Measurements from ENCODE around the gene KCTD17.

KCTD17 gene

GRCh38 chr22:37079158-37079557 is 27.6 kb downstream of the KCTD17 start:
- DNase-seq (ENCODE audit: low read depth) = no peak

GRCh38 chr22:37079668-37080171 is 28.2 kb downstream of the KCTD17 start:
- DNase-seq (ENCODE audit: low read depth) = no peak

- no peak for DNase-seq (ENCODE audit: low read depth)
These were observed 28.9 kb downstream of the KCTD17 start for GRCh38 chr22:37080438-37080837.

DNA sequence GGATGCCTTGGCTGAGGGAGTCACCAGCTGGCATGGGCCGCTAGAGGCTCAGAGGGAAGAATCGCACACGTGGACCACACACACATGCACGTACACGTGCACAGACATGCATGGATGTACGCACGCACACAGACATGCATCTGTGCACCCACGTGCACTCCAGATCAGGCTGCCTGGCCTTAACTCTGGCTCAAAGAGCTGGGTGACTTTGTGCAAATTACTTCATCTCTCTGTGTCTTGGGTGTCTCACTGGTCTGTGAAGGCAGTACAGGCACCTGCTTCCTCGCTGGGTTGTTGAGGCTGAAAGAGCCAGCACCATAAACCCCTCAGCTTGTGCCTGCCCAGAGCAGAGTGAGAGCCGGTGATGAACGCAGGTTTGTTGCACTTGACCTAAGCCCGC is 29.3 kb downstream of the KCTD17 start:
- DNase-seq (ENCODE audit: low read depth) = no peak

DNA sequence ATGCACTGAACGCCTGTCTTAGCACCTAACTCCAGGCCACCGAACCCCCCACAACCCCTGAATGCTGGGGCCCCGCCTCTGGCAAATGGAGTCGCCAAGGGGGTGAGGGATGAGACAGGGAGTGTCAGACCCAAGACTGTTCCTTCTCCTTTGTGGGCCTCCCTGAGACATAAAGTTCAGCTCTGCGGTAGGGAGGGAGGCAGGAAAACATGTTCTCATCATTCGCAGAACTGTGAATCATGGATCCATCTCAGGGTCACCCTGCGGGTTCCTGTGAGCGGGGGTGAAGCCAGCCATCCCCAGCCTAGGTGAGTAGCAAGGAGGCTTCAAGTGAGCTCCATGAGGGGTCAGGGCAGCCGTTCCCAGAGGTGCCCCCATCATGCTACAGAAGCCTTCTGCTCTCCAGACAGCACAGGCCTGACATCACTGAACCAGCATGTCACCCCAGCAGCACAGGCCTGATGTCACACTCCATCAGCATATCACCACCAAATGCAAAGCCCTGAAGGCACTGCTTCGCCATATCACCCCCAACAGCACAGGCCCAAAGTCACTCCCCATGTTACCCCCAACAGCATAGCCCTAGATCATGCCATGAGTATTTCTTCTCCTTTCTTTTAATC is 30.8 kb downstream of the KCTD17 start:
- no peak for DNase-seq (ENCODE audit: low read depth)

DNA sequence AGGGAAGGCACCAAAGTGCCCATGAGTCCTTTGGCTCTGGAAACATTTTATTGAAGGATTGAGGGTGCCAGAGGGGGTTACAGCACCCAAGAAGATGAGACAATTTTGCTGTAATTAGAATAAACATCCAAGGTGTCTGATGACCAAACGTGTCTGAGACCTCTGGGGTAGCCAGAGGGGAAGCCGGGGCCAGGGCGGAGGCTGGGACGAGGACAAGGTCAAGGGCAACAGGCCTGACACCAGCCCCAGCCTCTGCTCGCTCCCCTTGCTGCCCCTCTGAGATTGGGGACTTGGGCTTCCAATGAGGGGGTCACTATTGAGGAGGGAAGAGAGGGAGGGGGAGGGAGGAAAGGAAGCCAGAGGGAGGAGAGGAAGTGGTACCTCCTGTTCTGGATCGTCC is 32.4 kb downstream of the KCTD17 start:
- DNase-seq (ENCODE audit: low read depth) = no peak

DNA sequence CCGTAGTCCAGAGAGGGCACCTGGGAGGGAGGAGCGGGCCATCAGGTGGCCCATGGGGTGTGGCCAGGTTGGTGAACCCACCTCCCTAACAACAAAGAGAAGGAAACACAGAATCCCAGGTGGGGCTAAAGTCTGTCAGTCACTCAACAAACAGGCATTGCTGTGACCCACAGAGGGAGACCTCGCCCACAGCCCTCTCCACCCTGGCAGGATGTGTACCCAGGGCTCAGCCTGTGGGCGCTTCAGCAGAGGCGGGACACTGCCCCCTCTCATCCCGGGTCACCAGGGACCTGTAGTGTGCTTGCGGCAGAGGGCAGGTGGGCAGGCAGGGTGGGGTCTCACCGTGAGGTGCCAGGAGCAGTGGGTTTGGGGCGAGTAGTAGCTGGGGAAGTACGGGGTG is 32.8 kb downstream of the KCTD17 start:
- no peak for DNase-seq (ENCODE audit: low read depth)

DNA sequence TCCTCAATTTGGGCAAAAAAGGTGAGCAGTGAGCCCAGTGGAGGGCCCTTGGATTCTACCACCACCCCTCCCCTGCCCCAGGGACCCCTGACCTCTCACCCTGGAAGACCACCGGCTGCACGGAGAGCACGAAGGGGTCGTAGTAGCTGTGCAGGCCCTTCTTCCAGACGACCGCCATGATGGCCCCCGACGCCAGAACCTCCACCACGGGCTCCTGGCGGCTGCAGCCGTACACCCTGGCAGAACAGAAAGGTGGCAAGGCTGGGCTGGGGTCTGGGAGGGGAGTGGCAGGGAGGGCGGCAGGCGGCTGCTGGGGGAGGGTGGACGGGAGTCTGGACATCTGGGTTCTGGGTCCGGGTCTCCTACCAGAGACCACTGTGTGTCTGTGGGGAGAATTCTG is 34.6 kb downstream of the KCTD17 start:
- no peak for DNase-seq (ENCODE audit: low read depth)

GRCh38 chr22:37088108-37088605 is 36.6 kb downstream of the KCTD17 start:
- DNase-seq (ENCODE audit: low read depth) = no peak

- no peak for DNase-seq (ENCODE audit: low read depth)
These were observed 37.3 kb downstream of the KCTD17 start for GRCh38 chr22:37088750-37089408.

DNA sequence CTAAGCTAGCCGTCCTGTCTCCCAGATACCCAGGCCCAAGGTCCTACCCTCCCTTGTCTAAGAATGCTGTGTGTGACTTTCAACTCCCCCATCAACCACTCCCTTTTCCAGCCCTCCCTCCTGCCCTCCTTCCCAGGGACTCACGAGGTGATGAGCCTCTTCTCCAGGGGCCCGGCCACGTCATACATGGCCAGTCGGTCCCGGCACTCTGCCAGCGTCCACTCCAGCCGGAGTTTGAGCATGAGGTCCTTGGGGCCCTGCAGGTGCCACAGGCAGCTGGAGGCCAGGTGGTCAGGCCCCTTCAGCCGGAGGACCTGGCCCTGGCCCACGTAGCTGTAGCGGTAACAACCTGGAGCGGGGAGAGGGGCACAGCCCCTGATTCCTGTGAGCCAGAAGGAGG is 37.9 kb downstream of the KCTD17 start:
- no peak for DNase-seq (ENCODE audit: low read depth)

DNA sequence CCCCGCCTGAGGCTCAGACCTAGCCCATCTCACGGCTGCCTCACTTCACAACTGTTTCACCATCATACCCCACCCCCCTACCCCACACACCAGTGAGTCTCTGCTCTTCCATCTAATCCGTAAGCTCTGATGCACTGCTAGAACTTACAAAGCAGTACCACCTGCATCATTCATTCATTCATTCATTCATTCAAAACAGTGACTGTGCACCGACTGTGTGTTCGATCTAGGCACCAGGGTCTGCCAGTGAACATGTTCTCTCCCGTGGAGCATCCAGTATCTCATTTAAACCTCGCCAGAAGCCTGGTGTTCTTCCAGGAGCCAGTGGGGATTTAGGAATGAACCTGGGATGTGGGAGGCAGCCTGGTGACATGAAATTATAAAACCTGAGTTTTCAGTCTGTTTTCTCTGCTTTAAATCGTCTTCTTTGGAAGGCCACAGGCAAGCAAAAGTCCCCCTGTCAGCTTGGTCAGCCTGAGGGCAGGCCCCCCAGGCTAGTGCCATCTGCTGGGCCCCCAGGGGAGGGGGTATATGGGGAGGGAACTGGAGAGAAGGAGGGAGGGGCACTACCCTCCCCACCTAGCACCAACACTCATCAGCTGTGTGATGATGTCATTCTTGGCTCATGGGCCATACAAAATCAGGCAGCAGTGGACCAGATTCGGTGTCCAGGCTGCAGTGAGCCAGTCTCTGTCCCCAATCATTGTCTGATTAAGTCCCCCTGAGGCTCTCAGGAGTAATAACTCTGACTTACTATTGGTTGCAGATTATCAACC is 39.6 kb downstream of the KCTD17 start:
- no peak for DNase-seq (ENCODE audit: low read depth)

- DNase-seq (ENCODE audit: low read depth) = no peak
These were observed 40.5 kb downstream of the KCTD17 start for GRCh38 chr22:37091994-37092393.

- DNase-seq (ENCODE audit: low read depth) = no peak
These were observed 41.5 kb downstream of the KCTD17 start for GRCh38 chr22:37092997-37093396.

DNA sequence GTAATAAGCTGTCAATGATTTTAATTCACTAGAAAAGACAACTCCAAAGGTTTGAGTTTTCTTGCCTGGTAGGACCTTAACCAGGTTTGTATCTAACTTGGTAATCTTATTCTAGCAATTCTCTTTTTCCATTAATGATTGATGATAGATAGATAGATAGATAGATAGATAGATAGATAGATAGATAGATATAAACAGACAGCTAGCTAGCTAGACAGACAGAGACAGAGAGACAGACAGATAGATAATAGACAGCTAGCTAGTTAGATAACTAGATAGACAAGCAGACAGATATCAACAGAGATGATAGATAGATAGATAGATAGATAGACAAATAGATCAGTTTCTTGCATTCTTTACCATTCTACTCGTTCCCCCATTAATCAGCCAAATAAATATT is 42.7 kb downstream of the KCTD17 start:
- no peak for DNase-seq (ENCODE audit: low read depth)

- no peak for DNase-seq (ENCODE audit: low read depth)
These were observed 43.6 kb downstream of the KCTD17 start for GRCh38 chr22:37095113-37095512.

DNA sequence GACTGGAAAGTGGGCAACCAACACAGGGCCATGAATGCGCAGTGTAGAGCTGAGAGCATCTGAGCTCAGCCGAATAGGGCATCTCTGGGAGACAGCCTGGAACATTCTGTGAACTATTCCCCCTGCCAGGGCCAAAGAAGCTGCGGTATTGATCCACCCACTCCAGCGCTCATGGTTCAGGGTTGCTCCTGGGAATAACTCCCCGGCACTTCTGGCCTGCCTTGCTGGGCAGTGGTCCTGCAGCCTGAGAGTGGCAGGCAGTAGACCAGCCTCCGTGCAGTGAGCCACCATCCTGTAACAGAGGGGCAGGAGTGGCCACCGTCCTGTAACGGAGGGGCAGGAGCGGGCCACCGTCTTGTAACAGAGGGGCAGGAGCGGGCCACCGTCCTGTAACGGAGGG is 45.8 kb downstream of the KCTD17 start:
- DNase-seq (ENCODE audit: low read depth) = no peak

GRCh38 chr22:37098976-37099591 is 47.5 kb downstream of the KCTD17 start:
- DNase-seq (ENCODE audit: low read depth) = no peak

DNA sequence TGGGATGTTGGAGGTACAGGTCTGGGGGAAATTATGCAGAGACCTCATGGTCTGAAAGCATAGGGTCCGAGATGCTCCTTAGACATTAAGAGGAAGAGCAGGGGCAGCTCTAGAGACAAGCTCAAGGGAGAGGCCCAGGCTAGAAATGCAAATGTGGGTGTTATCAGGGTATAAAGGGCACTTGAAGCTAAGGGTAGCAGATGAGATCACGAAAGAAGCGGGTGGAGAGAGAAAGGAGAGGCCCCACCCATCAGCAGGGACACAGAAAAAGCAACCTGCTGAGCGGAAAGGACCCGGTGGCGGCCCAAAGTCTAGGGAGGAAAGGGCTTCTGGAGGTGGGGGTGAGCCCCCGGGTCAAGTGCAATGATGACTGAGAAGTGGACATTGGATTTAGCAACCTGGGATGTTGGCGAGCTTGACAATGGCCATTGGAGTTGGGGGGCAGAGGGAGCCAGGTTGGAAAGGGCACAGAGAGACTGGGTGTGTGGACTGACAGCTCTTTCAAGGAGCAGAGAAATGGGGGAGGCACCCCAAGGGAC is 49.1 kb downstream of the KCTD17 start:
- DNase-seq (ENCODE audit: low read depth) = no peak

DNA sequence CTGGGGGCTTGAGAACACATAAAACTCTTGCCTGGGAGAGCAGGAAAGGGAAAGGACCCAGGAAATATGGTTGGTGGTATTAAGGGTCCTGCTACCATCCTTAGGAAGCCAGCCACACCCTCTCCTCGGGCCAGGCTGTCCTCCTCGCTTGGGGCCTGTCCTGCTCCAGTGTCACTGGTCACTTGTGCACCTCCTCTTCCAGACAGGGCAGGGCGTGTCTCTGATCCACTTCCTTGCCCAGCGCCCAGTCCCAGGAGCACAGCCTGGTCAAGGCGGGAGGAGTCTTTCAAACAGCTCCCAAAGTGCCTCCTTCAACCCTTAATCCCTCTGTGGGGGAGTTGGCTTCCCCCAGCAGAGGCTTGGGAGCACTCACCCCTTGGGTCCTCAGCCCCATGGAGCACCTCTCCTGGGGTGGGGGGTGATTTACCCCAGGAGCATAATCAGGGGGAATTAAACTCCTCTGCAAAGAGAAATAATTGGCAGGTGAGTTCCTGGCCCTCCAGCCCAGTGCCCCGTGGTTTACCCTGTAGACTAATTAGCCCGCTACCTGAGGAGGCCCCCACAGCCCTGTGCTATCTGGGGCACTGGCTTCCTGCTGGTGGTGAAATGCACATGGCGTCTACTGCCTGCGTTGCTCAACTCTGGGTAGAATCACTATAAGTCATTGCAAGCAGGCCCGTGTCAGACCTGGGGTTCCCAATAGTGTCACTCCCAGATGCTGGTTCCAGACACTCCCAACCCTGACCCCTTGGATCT is 49.9 kb downstream of the KCTD17 start:
- DNase-seq (ENCODE audit: low read depth) = no peak

GRCh38 chr22:37103151-37103550 is 51.6 kb downstream of the KCTD17 start:
- no peak for DNase-seq (ENCODE audit: low read depth)

Measured in HS-27A (cell line).